SK-N-MC (cell line): ENCODE data around the gene LRCH1.

Source experiments
- EZH2 ChIP-seq: fragments of 200-600 bp; sonication (generic); IDR thresholded peaks from one replicate; pipeline ENCODE4 v1.6.1; 2017; ENCODE audit warnings: antibody characterized with exemption
- POLR2AphosphoS5 ChIP-seq: IDR thresholded peaks from 2 replicates; pipeline ENCODE4 v1.6.1; 2012; ENCODE audit warnings: mild to moderate bottlenecking, low read depth, low read length, borderline replicate concordance

GRCh38 chr13:46551410-46552302 is 1.3 kb upstream of the LRCH1 start:
- TF ChIP-seq POLR2AphosphoS5 (no peak), EZH2 (no peak)
